GM12878 (cell line): Measurements from ENCODE around the gene FAAP100. TPM values are rescaled to one million over a fixed set of nuclear protein-coding genes. Genes with fewer than 3 reads are reported as not detected.

Experiments used
- ATAC-seq: fragments of 200-7000 bp; cut with Tn5 transposase; 3 replicates; pipeline ENCODE4 v1.9.1; 2020; ENCODE audit warnings: mild to moderate bottlenecking, moderate library complexity
- BruUV-seq: library from RNA; stranded (reverse); fragments of 400-500 nt; replicated peaks from 2 replicates; lab custom pipeline; 2021; lab: Mats Ljungman, UMichigan
- CTCF ChIA-PET: fragments of 300-600 bp; sonication (Branson Sonifier 250); formaldehyde crosslinking; extraction: SDS; loops from one replicate; lab custom pipeline; 2021; ENCODE audit warnings: inconsistent platforms; lab: Yijun Ruan, JAX
- POLR2A ChIA-PET: fragments of 350-600 bp; formaldehyde crosslinking; extraction: SDS; loops from one replicate; lab custom pipeline; 2021; ENCODE audit warnings: inconsistent platforms; lab: Charles Lee
- RAD21 ChIA-PET: fragments of 300-600 bp; sonication (Branson Sonifier 250); formaldehyde crosslinking; loops from one replicate; lab custom pipeline; 2023; ENCODE audit warnings: antibody characterized with exemption; ENCODE audit not compliant: unreplicated experiment; lab: Charles Lee
- SMC1A ChIA-PET: fragments of 300-600 bp; sonication (Branson Sonifier 250); formaldehyde crosslinking; loops from one replicate; lab custom pipeline; 2023; ENCODE audit not compliant: unreplicated experiment, uncharacterized antibody; lab: Charles Lee
- DNase-seq: peaks from one replicate; pipeline ENCODE4 v3.0.0-alpha.2; 2011; ENCODE audit warnings: low read depth, low spot score
- FAIRE-seq: peaks from 3 replicates; lab custom pipeline; 2011; peaks lifted over from hg19 to GRCh38; lab: Jason Lieb, UNC
- H2AFZ ChIP-seq: 2 replicates; pipeline ENCODE4 v1.6.0; 2011; ENCODE audit warnings: low read depth, low read length, control low read depth; ENCODE audit not compliant: control insufficient read depth
- H3K27ac ChIP-seq: 2 replicates; pipeline ENCODE4 v1.5.1; 2011; ENCODE audit warnings: control low read depth; ENCODE audit not compliant: control insufficient read depth, insufficient read depth
- H3K27me3 ChIP-seq, 2 experiments: replicated peaks in 1 of 2; 2 replicates each; pipeline versions ENCODE4 v1.6.0 to v1.6.1; 2011; ENCODE audit warnings: low read length in 1 of 2; ENCODE audit not compliant: control insufficient read depth in 2 of 2, insufficient read depth in 2 of 2
- H3K36me3 ChIP-seq, 2 experiments: 2 replicates each; pipeline ENCODE4 v1.5.1; 2011; ENCODE audit warnings: low read length in 1 of 2; ENCODE audit not compliant: control insufficient read depth in 2 of 2, insufficient read depth in 2 of 2
- H3K4me1 ChIP-seq: 2 replicates; pipeline ENCODE4 v1.6.1; 2011; ENCODE audit warnings: mild to moderate bottlenecking, low read length, moderate library complexity, mixed read lengths; ENCODE audit not compliant: control insufficient read depth, insufficient read depth
- H3K4me2 ChIP-seq: 2 replicates; pipeline ENCODE4 v1.6.0; 2011; ENCODE audit warnings: control low read depth; ENCODE audit not compliant: control insufficient read depth, insufficient read depth
- H3K4me3 ChIP-seq: fragments of 200-600 bp; sonication (generic); 2 replicates; pipeline ENCODE4 v1.5.1; 2016
- H3K79me2 ChIP-seq: 2 replicates; pipeline ENCODE4 v1.6.0; 2011; ENCODE audit warnings: low read length; ENCODE audit not compliant: control insufficient read depth, insufficient read depth
- H3K9ac ChIP-seq: 2 replicates; pipeline ENCODE4 v1.8.0; 2011; ENCODE audit warnings: low read length, control low read depth, mixed read lengths; ENCODE audit not compliant: control insufficient read depth, insufficient read depth
- H3K9me3 ChIP-seq: replicated peaks from 3 replicates; pipeline ENCODE4 v1.5.1; 2011; ENCODE audit warnings: mild to moderate bottlenecking, low read length; ENCODE audit not compliant: control insufficient read depth, insufficient read depth
- H4K20me1 ChIP-seq: 2 replicates; pipeline ENCODE4 v1.6.0; 2011; ENCODE audit not compliant: control insufficient read depth, insufficient read depth
- ATF7 ChIP-seq: fragments of 450-650 bp; IDR thresholded peaks from 2 replicates; pipeline ENCODE4 v1.6.1; 2016; ENCODE audit warnings: low read depth, mild to moderate bottlenecking
- CHD1 ChIP-seq: IDR thresholded peaks from 2 replicates; pipeline ENCODE4 v1.6.1; 2012; ENCODE audit warnings: low read depth, low read length, improper control_type of control experiment
- HDGF ChIP-seq: fragments of 450-650 bp; IDR thresholded peaks from 2 replicates; pipeline ENCODE4 v1.6.1; 2016; ENCODE audit warnings: antibody characterized with exemption
- MTA3 ChIP-seq: IDR thresholded peaks from 2 replicates; pipeline ENCODE4 v1.6.1; 2012; ENCODE audit warnings: low read length, inconsistent platforms, borderline replicate concordance
- POLR2AphosphoS5 ChIP-seq: IDR thresholded peaks from 2 replicates; pipeline ENCODE4 v1.6.1; 2011; ENCODE audit warnings: mild to moderate bottlenecking, low read length, inconsistent platforms
- RAD21 ChIP-seq: IDR thresholded peaks from 2 replicates; pipeline ENCODE4 v1.6.1; 2011; ENCODE audit warnings: mild to moderate bottlenecking, low read depth, low read length, moderate library complexity; ENCODE audit not compliant: insufficient read depth
- RELA ChIP-seq: fragments of 450-650 bp; IDR thresholded peaks from 2 replicates; pipeline ENCODE4 v1.8.0; 2014; ENCODE audit warnings: borderline replicate concordance; ENCODE audit not compliant: partially characterized antibody
- WGBS: methylation state at CpG from one replicate; pipeline ENCODE4 v1.1.6; 2016; ENCODE audit warnings: low lambda C conversion rate; ENCODE audit not compliant: insufficient replicate concordance, insufficient coverage; ENCODE audit errors: missing lambda C conversion rate; 5-methylcytosine and 5-hydroxymethylcytosine counted together
- in situ Hi-C: fragments of 300-500 bp; cut with MboI; formaldehyde crosslinking; loops from 9 replicates; pipeline ENCODE4 v1.14.3; 2018; ENCODE audit warnings: mixed read lengths
- intact Hi-C: fragments of 100-400 bp; cut with micrococcal nuclease; formaldehyde crosslinking; loops from one replicate; pipeline ENCODE4 v1.14.2; 2022; ENCODE audit not compliant: unreplicated experiment
- polyA plus RNA-seq, 11 experiments: library from polyadenylated mRNA; depleted of rRNA in 4 of 11; unstranded in 6 of 11; stranded (reverse) in 5 of 11; fragments of >200 nt; fragmentation: Nextera tagmentation in 4 of 11; fragmentation: Illumina TruSeq in 1 of 11; extraction: Ambion mirVana in 4 of 11; extraction: Trizol in 1 of 11; gene quantifications; 1 replicate in 1 of 11; 2 replicates in 10 of 11; pipeline versions ENCODE4 v1.2.1 to v1.2.3, GENCODE V29; 2011 to 2016; ENCODE audit warnings: inconsistent platforms in 2 of 11, missing spikeins in 2 of 11, low read depth in 1 of 11
- total RNA-seq, 4 experiments: library from RNA; depleted of rRNA in 3 of 4; stranded (reverse); fragments of >200 nt in 3 of 4; fragmentation: Illumina TruSeq in 1 of 4; extraction: Trizol in 1 of 4; gene quantifications; 2 replicates each; pipeline versions ENCODE4 v1.2.1 to v1.2.3, GENCODE V29; 2013 to 2021
- TF ChIP-seq, protein P1 (sequence below): fragments of 450-650 bp; IDR thresholded peaks from 2 replicates; pipeline ENCODE4 v1.6.1; 2017; ENCODE audit warnings: antibody characterized with exemption, mild to moderate bottlenecking, moderate library complexity
- TF ChIP-seq, protein P2 (sequence below): fragments of 450-650 bp; formaldehyde crosslinking; IDR thresholded peaks from 2 replicates; pipeline ENCODE4 v1.5.0; 2022; ENCODE audit warnings: mild to moderate bottlenecking, missing genetic modification characterization

Gene FAAP100
- total and polyA plus RNA-seq, 10 of the 15 experiments (the other 5 are each of a cell fraction or from before 2014, with no cell fraction given): 0.11 to 46.2 (median 17.1) TPM

GRCh38 chr17:81579298-81579697, 27.1 kb upstream of the FAAP100 start:
- Histone ChIP-seq H4K20me1 (no peaks in the 10 kb centered on the region), H3K4me3 (no peak overlapping the region), H3K27ac (no peak overlapping the region), H2AFZ (no peak overlapping the region), H3K36me3 (peaks cover 12 to 24% of the 10 kb centered on the region in 2 experiments), H3K4me1 (no peaks in the 10 kb centered on the region), H3K9ac (no peak overlapping the region), H3K27me3 (no peaks in the 10 kb centered on the region), H3K9me3 (no peaks in the 10 kb centered on the region), H3K79me2 (no peaks in the 10 kb centered on the region), H3K4me2 (no peak overlapping the region)
- SMC1A ChIA-PET: interaction anchor here (0.8 to 1.1 kb wide), 2 partner anchors 19 to 22 kb away, joined by 3 read pairs; no protein-coding TSS in a partner anchor
- no peak for ATAC-seq
- FAIRE-seq: no peak
- CTCF ChIA-PET: interaction anchor here (0.8 to 1.6 kb wide), 3 partner anchors 19 to 28 kb away, joined by 3 to 4 read pairs (median 3); no protein-coding TSS in a partner anchor
- no peak for DNase-seq
- RAD21 ChIA-PET: no interaction called here
- POLR2A ChIA-PET: no interaction called here
- WGBS: 100% methylated on average over 6 of the region's 6 CpGs
- in situ Hi-C loops (no loop called here), intact Hi-C loops (no loop called here)
- TF ChIP-seq HDGF (no peak), MTA3 (no peak), CHD1 (no peak), RELA (no peak), RAD21 (no peak), ATF7 (no peak), POLR2AphosphoS5 (no peak)
- TF ChIP-seq, protein P1, sequence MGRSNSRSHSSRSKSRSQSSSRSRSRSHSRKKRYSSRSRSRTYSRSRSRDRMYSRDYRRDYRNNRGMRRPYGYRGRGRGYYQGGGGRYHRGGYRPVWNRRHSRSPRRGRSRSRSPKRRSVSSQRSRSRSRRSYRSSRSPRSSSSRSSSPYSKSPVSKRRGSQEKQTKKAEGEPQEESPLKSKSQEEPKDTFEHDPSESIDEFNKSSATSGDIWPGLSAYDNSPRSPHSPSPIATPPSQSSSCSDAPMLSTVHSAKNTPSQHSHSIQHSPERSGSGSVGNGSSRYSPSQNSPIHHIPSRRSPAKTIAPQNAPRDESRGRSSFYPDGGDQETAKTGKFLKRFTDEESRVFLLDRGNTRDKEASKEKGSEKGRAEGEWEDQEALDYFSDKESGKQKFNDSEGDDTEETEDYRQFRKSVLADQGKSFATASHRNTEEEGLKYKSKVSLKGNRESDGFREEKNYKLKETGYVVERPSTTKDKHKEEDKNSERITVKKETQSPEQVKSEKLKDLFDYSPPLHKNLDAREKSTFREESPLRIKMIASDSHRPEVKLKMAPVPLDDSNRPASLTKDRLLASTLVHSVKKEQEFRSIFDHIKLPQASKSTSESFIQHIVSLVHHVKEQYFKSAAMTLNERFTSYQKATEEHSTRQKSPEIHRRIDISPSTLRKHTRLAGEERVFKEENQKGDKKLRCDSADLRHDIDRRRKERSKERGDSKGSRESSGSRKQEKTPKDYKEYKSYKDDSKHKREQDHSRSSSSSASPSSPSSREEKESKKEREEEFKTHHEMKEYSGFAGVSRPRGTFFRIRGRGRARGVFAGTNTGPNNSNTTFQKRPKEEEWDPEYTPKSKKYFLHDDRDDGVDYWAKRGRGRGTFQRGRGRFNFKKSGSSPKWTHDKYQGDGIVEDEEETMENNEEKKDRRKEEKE: no peak
- TF ChIP-seq, protein P2, sequence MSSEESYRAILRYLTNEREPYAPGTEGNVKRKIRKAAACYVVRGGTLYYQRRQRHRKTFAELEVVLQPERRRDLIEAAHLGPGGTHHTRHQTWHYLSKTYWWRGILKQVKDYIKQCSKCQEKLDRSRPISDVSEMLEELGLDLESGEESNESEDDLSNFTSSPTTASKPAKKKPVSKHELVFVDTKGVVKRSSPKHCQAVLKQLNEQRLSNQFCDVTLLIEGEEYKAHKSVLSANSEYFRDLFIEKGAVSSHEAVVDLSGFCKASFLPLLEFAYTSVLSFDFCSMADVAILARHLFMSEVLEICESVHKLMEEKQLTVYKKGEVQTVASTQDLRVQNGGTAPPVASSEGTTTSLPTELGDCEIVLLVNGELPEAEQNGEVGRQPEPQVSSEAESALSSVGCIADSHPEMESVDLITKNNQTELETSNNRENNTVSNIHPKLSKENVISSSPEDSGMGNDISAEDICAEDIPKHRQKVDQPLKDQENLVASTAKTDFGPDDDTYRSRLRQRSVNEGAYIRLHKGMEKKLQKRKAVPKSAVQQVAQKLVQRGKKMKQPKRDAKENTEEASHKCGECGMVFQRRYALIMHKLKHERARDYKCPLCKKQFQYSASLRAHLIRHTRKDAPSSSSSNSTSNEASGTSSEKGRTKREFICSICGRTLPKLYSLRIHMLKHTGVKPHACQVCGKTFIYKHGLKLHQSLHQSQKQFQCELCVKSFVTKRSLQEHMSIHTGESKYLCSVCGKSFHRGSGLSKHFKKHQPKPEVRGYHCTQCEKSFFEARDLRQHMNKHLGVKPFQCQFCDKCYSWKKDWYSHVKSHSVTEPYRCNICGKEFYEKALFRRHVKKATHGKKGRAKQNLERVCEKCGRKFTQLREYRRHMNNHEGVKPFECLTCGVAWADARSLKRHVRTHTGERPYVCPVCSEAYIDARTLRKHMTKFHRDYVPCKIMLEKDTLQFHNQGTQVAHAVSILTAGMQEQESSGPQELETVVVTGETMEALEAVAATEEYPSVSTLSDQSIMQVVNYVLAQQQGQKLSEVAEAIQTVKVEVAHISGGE (CRISPR knock-in tag): no peak
- no TSS peak for BruUV-seq
